ENCODE measurements around the gene XRCC3.
A peak's percentile ranks its signal among the peaks of the same experiment; 100 is the strongest.
"Not testable (repeated sequence)": the region's sequence is repeated elsewhere in the genome, so short reads cannot be mapped to it uniquely, and the experiment has no call there.

XRCC3 gene

DNA sequence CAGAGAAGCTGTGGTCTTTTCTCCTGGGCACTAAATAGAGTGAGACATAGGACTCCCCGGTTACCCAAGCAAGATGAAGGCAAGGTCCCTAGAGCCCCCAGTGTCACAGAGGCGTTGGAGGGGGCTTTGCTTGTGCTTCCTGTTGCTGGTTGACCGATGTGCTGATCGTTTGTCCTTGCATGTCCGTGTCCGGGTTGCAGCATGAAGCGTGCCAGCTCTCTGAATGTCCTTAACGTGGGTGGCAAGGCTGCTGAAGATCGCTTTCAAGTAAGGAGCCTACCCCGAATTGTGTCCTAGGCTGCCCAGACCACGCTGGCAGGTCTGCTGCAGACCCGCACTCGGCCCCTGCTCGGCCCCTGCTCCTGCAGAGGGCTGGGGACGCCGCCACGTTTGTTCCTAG lies 23.1 kb downstream of the XRCC3 start:
- no peak for DNase-seq (ENCODE audit: extremely low spot score)
- TF ChIP-seq, protein P1, sequence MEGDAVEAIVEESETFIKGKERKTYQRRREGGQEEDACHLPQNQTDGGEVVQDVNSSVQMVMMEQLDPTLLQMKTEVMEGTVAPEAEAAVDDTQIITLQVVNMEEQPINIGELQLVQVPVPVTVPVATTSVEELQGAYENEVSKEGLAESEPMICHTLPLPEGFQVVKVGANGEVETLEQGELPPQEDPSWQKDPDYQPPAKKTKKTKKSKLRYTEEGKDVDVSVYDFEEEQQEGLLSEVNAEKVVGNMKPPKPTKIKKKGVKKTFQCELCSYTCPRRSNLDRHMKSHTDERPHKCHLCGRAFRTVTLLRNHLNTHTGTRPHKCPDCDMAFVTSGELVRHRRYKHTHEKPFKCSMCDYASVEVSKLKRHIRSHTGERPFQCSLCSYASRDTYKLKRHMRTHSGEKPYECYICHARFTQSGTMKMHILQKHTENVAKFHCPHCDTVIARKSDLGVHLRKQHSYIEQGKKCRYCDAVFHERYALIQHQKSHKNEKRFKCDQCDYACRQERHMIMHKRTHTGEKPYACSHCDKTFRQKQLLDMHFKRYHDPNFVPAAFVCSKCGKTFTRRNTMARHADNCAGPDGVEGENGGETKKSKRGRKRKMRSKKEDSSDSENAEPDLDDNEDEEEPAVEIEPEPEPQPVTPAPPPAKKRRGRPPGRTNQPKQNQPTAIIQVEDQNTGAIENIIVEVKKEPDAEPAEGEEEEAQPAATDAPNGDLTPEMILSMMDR (IDR thresholded peaks at IDR 0.05; ENCODE audit: control extremely low read depth, extremely low read depth, low read depth, missing control alignments): no peak
- CTCF ChIA-PET: interaction anchor here (0.9 kb wide), 1 partner anchor 15 kb away, joined by 3 read pairs; no protein-coding TSS in a partner anchor
- POLR2A ChIA-PET: no interaction called here

DNA sequence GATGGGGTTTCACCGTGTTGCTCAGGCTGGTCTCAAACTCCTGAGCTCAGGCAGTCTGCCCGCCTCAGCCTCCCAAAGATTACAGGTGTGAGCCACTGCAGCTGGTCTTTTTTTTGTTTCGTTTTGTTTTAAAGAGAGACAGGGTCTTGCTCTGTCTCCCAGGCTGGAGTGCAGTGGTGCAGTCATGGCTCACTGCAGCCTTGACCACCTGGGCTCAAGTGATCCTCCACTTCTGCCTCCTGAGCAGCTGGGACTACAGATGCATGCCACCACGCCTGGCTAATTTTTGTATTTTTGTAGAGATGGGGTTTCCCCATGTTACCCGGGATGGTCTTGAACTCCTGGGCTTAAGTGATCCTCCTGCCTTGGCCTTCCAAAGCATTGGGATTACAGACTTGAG lies 23.6 kb downstream of the XRCC3 start:
- ChIA-PET POLR2A (interaction anchor here (0.6 to 0.7 kb wide), 2 partner anchors 22 to 163 kb away, joined by 3 to 7 read pairs; partner anchors contain the start of gene TRMT61A), CTCF (interaction anchor here (0.9 to 1.7 kb wide), 2 partner anchors 12 to 14 kb away, joined by 3 to 7 read pairs; no protein-coding TSS in a partner anchor)
- not testable (repeated sequence) for DNase-seq (ENCODE audit: extremely low spot score)

DNA sequence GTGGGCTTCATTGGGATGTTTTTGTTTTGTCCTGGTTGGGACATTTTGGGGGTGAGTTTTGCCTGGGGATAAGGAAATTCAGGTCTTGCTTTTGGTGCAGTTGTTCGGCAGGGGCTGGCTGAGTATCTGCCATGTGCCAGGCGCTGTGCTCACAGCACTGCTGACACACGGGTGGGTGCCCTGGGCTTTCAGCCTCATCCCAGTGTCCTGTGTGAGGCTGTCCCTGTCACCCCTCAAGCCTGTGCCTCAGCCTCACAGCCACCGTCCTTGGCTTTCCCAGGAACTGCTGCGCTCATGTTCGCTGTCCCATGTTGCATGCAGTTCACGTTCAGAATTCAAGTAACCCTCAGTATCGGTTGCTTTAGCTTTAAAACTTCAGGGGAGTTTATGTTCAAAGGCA lies 24.9 kb downstream of the XRCC3 start:
- TF ChIP-seq, protein P1 (IDR thresholded peaks at IDR 0.05; ENCODE audit: control extremely low read depth, extremely low read depth, low read depth, missing control alignments): no peak
- no peak for DNase-seq (ENCODE audit: extremely low spot score)
- POLR2A ChIA-PET: no interaction called here
- CTCF ChIA-PET: interaction anchor here (1.7 kb wide), 1 partner anchor 11 kb away, joined by 7 read pairs; no protein-coding TSS in a partner anchor

DNA sequence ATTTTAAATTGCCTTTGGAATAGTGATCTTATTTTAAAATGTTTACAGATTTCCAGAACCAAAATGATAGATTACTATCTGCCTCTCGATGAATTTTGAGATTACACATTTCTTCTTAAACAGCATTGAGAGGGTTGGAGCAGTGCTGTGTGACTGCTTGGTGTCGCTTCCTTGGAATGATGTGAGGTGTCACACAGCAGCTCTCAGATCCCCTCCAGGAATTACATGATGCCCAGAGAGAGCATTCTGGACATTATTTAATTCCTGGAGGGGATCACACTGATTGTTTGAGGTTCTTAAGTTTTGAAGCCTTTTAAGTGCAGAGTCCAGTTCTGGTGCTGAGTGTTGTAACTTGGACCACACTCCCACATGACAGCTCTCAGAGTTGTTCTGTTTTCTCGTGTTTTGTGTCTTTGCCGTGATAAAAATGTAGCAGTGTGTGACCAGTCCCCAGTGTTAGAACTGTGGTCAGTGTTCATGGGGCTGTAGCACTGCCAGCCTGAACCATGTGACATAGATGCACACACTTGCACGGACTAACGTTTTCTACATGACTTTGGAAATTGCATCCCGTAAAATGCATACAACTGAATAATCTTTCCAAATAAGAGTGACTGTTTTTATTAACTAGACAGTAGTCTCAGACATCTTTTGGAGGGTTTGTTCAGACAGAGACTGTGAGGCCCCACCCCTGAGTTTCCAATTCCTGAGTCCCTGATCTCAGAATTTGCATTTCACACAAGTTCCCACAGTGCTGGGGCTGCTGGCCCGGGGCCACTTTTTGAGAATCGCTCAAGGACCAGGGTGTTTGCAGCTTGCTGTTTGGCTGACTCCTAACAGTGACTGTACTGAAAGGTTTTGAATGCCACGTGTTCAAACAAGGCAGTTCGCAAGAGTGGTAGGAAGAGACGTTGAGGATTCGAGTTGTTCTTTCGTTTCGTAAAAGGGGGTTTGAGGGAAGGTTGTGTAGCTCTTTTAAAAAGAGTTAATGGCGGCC lies 26.0 kb downstream of the XRCC3 start:
- CTCF ChIA-PET: interaction anchor here (0.7 to 1.9 kb wide), 3 partner anchors 9 to 16 kb away, joined by 3 to 5 read pairs (median 4); no protein-coding TSS in a partner anchor
- DNase-seq (ENCODE audit: extremely low spot score): peak; percentile 71
- POLR2A ChIA-PET: interaction anchor here (0.5 kb wide), 1 partner anchor 174 kb away, joined by 3 read pairs; no protein-coding TSS in a partner anchor
- TF ChIP-seq, protein P1 (IDR thresholded peaks at IDR 0.05; ENCODE audit: control extremely low read depth, extremely low read depth, low read depth, missing control alignments): no peak

DNA sequence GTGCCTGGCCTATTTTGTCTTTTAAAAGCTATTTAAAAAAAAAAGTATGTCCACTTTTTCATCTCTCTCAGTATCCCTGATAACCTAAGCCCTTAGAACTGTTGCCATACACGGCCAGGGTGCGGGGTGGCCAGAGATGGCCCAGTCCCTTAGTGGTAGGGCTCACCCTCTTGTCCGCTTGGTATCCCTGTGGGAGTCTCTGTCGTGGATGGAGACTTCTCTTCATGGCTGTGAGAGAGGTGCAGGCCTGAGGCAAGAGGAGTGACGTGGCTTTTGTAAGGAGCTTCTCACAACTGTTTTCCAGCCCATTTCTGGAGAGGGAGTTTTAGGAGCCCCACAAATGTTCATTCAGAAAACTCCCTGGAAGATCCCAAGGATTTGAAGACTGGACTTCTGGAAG lies 26.8 kb downstream of the XRCC3 start:
- TF ChIP-seq, protein P1 (IDR thresholded peaks at IDR 0.05; ENCODE audit: control extremely low read depth, extremely low read depth, low read depth, missing control alignments): no peak
- POLR2A ChIA-PET: interaction anchor here (0.5 kb wide), 1 partner anchor 175 kb away, joined by 3 read pairs; no protein-coding TSS in a partner anchor
- CTCF ChIA-PET: interaction anchor here (1.9 kb wide), 1 partner anchor 9 kb away, joined by 5 read pairs; no protein-coding TSS in a partner anchor
- no peak for DNase-seq (ENCODE audit: extremely low spot score)

DNA sequence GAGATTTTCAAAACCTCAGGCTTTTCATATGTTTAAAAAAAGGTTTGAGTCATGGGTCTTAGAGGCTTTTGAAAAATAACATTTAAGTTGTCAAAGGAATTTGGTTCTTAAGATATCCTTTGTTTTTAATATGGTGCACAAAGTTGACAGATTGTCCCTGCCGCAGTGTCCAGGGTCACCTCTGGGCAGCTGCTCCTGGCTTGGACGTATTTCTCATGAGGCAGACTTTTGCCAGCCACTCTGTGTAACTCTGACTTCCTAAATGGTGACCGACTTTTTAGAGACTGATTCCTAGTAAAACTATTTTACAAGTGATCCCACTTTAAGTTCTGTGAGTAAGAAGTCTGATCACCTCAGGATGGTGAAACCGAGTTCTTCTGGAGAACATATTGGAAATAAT lies 27.5 kb downstream of the XRCC3 start:
- ChIA-PET POLR2A (interaction anchor here (0.6 kb wide), 1 partner anchor 191 kb away, joined by 3 read pairs; no protein-coding TSS in a partner anchor), CTCF (interaction anchor here (1.7 to 1.9 kb wide), 2 partner anchors 8 to 20 kb away, joined by 3 to 5 read pairs; no protein-coding TSS in a partner anchor)
- no peak for DNase-seq (ENCODE audit: extremely low spot score)
- TF ChIP-seq, protein P1 (IDR thresholded peaks at IDR 0.05; ENCODE audit: control extremely low read depth, extremely low read depth, low read depth, missing control alignments): no peak

Measured in GM10248 (cell line).